Liver (tissue), 9 donors: ENCODE measurements around the gene KRT80. TPM values are rescaled to one million over a fixed set of nuclear protein-coding genes. Genes with fewer than 3 reads are reported as not detected.

ENCODE experiments used
- DNase-seq: peaks from one replicate; pipeline ENCODE4 v3.0.0-alpha.2; 2017; ENCODE audit warnings: low spot score
- H3K27ac ChIP-seq, 2 donors: one replicate each; pipeline ENCODE4 v1.7.0; 2013; ENCODE audit warnings: inconsistent platforms in 2 of 2, low read length in 2 of 2, control low read depth in 1 of 2, low read depth in 1 of 2, mild to moderate bottlenecking in 1 of 2
- H3K27me3 ChIP-seq, 4 donors: one replicate each; pipeline versions ENCODE4 v1.6.1 to v1.7.0; 2013; ENCODE audit warnings: low read length in 3 of 4, inconsistent platforms in 1 of 4, mild to moderate bottlenecking in 1 of 4, moderate library complexity in 1 of 4; ENCODE audit not compliant: control insufficient read depth in 4 of 4, insufficient read depth in 4 of 4
- H3K36me3 ChIP-seq, 4 donors: one replicate each; pipeline versions ENCODE4 v1.6.1 to v1.7.0; 2013; ENCODE audit warnings: low read length in 3 of 4, mild to moderate bottlenecking in 3 of 4, low read depth in 1 of 4, moderate library complexity in 1 of 4; ENCODE audit not compliant: control insufficient read depth in 4 of 4, insufficient read depth in 3 of 4
- H3K4me1 ChIP-seq, 4 donors: one replicate each; pipeline versions ENCODE4 v1.6.1 to v1.7.0; 2013; ENCODE audit warnings: low read length in 3 of 4, mild to moderate bottlenecking in 3 of 4, moderate library complexity in 1 of 4; ENCODE audit not compliant: control insufficient read depth in 4 of 4, insufficient read depth in 4 of 4
- H3K4me3 ChIP-seq, 3 donors: one replicate each; pipeline versions ENCODE4 v1.6.1 to v1.7.0; 2013; ENCODE audit warnings: low read length in 3 of 3, control low read depth in 1 of 3, low read depth in 1 of 3, mild to moderate bottlenecking in 1 of 3
- H3K9ac ChIP-seq, 2 donors: one replicate each; pipeline ENCODE4 v1.7.0; 2013; ENCODE audit warnings: low read length in 2 of 2, mild to moderate bottlenecking in 2 of 2, moderate library complexity in 2 of 2, control low read depth in 1 of 2, low read depth in 1 of 2
- H3K9me3 ChIP-seq, 4 donors: one replicate each; pipeline versions ENCODE4 v1.6.1 to v1.7.0; 2013; ENCODE audit warnings: low read length in 3 of 4; ENCODE audit not compliant: control insufficient read depth in 4 of 4
- ATF3 ChIP-seq: IDR thresholded peaks from 2 replicates; pipeline ENCODE4 v1.6.1; 2016; ENCODE audit warnings: antibody characterized with exemption
- EGR1 ChIP-seq, 2 donors: IDR thresholded peaks; 2 replicates each; pipeline ENCODE4 v1.6.1; 2016 to 2018; ENCODE audit warnings: antibody characterized with exemption in 2 of 2, low read depth in 2 of 2
- FOXA1 ChIP-seq: IDR thresholded peaks from 2 replicates; pipeline ENCODE4 v1.6.1; 2016; ENCODE audit warnings: antibody characterized with exemption
- FOXA2 ChIP-seq: IDR thresholded peaks from 2 replicates; pipeline ENCODE4 v1.6.1; 2016; ENCODE audit warnings: antibody characterized with exemption
- GABPA ChIP-seq, 2 donors: IDR thresholded peaks in 1 of 2; conservative IDR thresholded peaks in 1 of 2; 2 replicates each; pipeline ENCODE4 v1.6.1; 2016; ENCODE audit warnings: antibody characterized with exemption in 2 of 2, mild to moderate bottlenecking in 1 of 2, moderate library complexity in 1 of 2
- HNF4A ChIP-seq, 2 donors: conservative IDR thresholded peaks; 2 replicates each; pipeline ENCODE4 v1.6.1; 2016; ENCODE audit warnings: antibody characterized with exemption in 2 of 2, mild to moderate bottlenecking in 2 of 2
- HNF4G ChIP-seq: IDR thresholded peaks from 2 replicates; pipeline ENCODE4 v1.6.1; 2016; ENCODE audit warnings: antibody characterized with exemption
- JUND ChIP-seq, 2 donors: IDR thresholded peaks; 2 replicates each; pipeline ENCODE4 v1.6.1; 2016; ENCODE audit warnings: antibody characterized with exemption in 2 of 2
- MAX ChIP-seq: IDR thresholded peaks from 2 replicates; pipeline ENCODE4 v1.6.1; 2016; ENCODE audit warnings: antibody characterized with exemption
- NR2F2 ChIP-seq: IDR thresholded peaks from 2 replicates; pipeline ENCODE4 v1.6.1; 2016; ENCODE audit warnings: antibody characterized with exemption
- RAD21 ChIP-seq, 2 donors: IDR thresholded peaks; 2 replicates each; pipeline ENCODE4 v1.6.1; 2016; ENCODE audit warnings: antibody characterized with exemption in 2 of 2, mild to moderate bottlenecking in 2 of 2
- RXRA ChIP-seq, 2 donors: IDR thresholded peaks; 2 replicates each; pipeline ENCODE4 v1.6.1; 2017 to 2018; ENCODE audit warnings: antibody characterized with exemption in 2 of 2, mild to moderate bottlenecking in 1 of 2
- SP1 ChIP-seq: IDR thresholded peaks from 2 replicates; pipeline ENCODE4 v1.6.1; 2018; ENCODE audit warnings: antibody characterized with exemption, mild to moderate bottlenecking
- TAF1 ChIP-seq: conservative IDR thresholded peaks from 2 replicates; pipeline ENCODE4 v1.6.1; 2016; ENCODE audit warnings: antibody characterized with exemption, mild to moderate bottlenecking
- YY1 ChIP-seq: IDR thresholded peaks from 2 replicates; pipeline ENCODE4 v1.6.1; 2016; ENCODE audit warnings: antibody characterized with exemption, mild to moderate bottlenecking
- WGBS: extraction: QIAGEN DNeasy Blood & Tissue Kit; methylation state at CpG from one replicate; pipeline ENCODE4 v1.1.7; 2013; 5-methylcytosine and 5-hydroxymethylcytosine counted together
- polyA plus RNA-seq, 2 donors: library from polyadenylated mRNA; stranded (reverse) in 1 of 2; unstranded in 1 of 2; fragments of 200-250 nt in 1 of 2; fragments of >200 nt in 1 of 2; fragmentation: Nextera tagmentation in 1 of 2; extraction: Ambion mirVana in 1 of 2; gene quantifications; one replicate each; pipeline versions ENCODE4 v1.2.1 to v1.2.3, GENCODE V29; 2013 to 2015
- total RNA-seq, 2 donors: library from RNA; depleted of rRNA; stranded (reverse); fragments of >200 nt; gene quantifications; one replicate each; pipeline ENCODE4 v1.2.3, GENCODE V29; 2014
- TF ChIP-seq, protein P1 (sequence below): IDR thresholded peaks from 2 replicates; pipeline ENCODE4 v1.6.1; 2016; ENCODE audit warnings: antibody characterized with exemption, mild to moderate bottlenecking
- TF ChIP-seq, protein P2 (sequence below): IDR thresholded peaks from 2 replicates; pipeline ENCODE4 v1.6.1; 2016; ENCODE audit warnings: antibody characterized with exemption
- TF ChIP-seq, protein P3 (sequence below): fragments of 150-350 bp; IDR thresholded peaks from 2 replicates; pipeline ENCODE4 v1.5.1; 2017; ENCODE audit warnings: improper control_type of control experiment, low read depth, low read length; ENCODE audit not compliant: missing input control
- donor health status: healthy.
- donor health status: healthy.
- donor health status: healthy.
- donor health status: healthy.
- donor health status: healthy.

Gene KRT80
- total and polyA plus RNA-seq, 4 donors: 0.04 to 0.12 (median 0.07) TPM

GRCh38 chr12:52195065-52195730 is 3.4 kb upstream of the KRT80 start (continued):
- TF ChIP-seq, protein P1, sequence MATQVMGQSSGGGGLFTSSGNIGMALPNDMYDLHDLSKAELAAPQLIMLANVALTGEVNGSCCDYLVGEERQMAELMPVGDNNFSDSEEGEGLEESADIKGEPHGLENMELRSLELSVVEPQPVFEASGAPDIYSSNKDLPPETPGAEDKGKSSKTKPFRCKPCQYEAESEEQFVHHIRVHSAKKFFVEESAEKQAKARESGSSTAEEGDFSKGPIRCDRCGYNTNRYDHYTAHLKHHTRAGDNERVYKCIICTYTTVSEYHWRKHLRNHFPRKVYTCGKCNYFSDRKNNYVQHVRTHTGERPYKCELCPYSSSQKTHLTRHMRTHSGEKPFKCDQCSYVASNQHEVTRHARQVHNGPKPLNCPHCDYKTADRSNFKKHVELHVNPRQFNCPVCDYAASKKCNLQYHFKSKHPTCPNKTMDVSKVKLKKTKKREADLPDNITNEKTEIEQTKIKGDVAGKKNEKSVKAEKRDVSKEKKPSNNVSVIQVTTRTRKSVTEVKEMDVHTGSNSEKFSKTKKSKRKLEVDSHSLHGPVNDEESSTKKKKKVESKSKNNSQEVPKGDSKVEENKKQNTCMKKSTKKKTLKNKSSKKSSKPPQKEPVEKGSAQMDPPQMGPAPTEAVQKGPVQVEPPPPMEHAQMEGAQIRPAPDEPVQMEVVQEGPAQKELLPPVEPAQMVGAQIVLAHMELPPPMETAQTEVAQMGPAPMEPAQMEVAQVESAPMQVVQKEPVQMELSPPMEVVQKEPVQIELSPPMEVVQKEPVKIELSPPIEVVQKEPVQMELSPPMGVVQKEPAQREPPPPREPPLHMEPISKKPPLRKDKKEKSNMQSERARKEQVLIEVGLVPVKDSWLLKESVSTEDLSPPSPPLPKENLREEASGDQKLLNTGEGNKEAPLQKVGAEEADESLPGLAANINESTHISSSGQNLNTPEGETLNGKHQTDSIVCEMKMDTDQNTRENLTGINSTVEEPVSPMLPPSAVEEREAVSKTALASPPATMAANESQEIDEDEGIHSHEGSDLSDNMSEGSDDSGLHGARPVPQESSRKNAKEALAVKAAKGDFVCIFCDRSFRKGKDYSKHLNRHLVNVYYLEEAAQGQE: no peak
- TF ChIP-seq HNF4A (conservative IDR thresholded peaks at IDR 0.05) (no peak), JUND (IDR thresholded peaks at IDR 0.05) (no peak), ATF3 (no peak), EGR1 (IDR thresholded peaks at IDR 0.05; ENCODE audit: low read depth in 2 of 2) (no peak), FOXA1 (no peak), HNF4G (no peak), FOXA2 (no peak), SP1 (no peak)
- TF ChIP-seq, protein P2, sequence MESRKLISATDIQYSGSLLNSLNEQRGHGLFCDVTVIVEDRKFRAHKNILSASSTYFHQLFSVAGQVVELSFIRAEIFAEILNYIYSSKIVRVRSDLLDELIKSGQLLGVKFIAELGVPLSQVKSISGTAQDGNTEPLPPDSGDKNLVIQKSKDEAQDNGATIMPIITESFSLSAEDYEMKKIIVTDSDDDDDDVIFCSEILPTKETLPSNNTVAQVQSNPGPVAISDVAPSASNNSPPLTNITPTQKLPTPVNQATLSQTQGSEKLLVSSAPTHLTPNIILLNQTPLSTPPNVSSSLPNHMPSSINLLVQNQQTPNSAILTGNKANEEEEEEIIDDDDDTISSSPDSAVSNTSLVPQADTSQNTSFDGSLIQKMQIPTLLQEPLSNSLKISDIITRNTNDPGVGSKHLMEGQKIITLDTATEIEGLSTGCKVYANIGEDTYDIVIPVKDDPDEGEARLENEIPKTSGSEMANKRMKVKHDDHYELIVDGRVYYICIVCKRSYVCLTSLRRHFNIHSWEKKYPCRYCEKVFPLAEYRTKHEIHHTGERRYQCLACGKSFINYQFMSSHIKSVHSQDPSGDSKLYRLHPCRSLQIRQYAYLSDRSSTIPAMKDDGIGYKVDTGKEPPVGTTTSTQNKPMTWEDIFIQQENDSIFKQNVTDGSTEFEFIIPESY: no peak

GRCh38 chr12:52193991-52194390 is 2.2 kb upstream of the KRT80 start:
- no peaks in the 10 kb centered on the region for H3K36me3 ChIP-seq
- H3K27ac ChIP-seq: no peak overlapping the region
- H3K9ac ChIP-seq: no peak overlapping the region
- no peak for DNase-seq
- WGBS: 64% methylated on average over 6 of the region's 6 CpGs
- TF ChIP-seq TAF1 (no peak), RAD21 (IDR thresholded peaks at IDR 0.05) (no peak), MAX (no peak), YY1 (no peak), HNF4G (no peak), FOXA2 (no peak), HNF4A (conservative IDR thresholded peaks at IDR 0.05) (no peak), SP1 (no peak), GABPA (IDR thresholded peaks at IDR 0.05 in 1 of 2, conservative IDR thresholded peaks at IDR 0.05 in 1 of 2) (no peak), NR2F2 (no peak), RXRA (IDR thresholded peaks at IDR 0.05) (no peak), EGR1 (IDR thresholded peaks at IDR 0.05; ENCODE audit: low read depth in 2 of 2) (no peak), FOXA1 (no peak), ATF3 (no peak), JUND (IDR thresholded peaks at IDR 0.05) (no peak)
- TF ChIP-seq, protein P2: no peak
- TF ChIP-seq, protein P1: no peak
- TF ChIP-seq, protein P3, sequence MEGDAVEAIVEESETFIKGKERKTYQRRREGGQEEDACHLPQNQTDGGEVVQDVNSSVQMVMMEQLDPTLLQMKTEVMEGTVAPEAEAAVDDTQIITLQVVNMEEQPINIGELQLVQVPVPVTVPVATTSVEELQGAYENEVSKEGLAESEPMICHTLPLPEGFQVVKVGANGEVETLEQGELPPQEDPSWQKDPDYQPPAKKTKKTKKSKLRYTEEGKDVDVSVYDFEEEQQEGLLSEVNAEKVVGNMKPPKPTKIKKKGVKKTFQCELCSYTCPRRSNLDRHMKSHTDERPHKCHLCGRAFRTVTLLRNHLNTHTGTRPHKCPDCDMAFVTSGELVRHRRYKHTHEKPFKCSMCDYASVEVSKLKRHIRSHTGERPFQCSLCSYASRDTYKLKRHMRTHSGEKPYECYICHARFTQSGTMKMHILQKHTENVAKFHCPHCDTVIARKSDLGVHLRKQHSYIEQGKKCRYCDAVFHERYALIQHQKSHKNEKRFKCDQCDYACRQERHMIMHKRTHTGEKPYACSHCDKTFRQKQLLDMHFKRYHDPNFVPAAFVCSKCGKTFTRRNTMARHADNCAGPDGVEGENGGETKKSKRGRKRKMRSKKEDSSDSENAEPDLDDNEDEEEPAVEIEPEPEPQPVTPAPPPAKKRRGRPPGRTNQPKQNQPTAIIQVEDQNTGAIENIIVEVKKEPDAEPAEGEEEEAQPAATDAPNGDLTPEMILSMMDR: no peak
- H3K9me3 ChIP-seq: no peaks in the 10 kb centered on the region
- no peaks in the 10 kb centered on the region for H3K27me3 ChIP-seq
- H3K4me3 ChIP-seq: no peak overlapping the region
- H3K4me1 ChIP-seq: peaks cover 0 to 8% (median 1%) of the 10 kb centered on the region in 4 donors
